ENCODE measurements around the gene CITED1.
"Not testable (repeated sequence)": the region's sequence is repeated elsewhere in the genome, so short reads cannot be mapped to it uniquely, and the experiment has no call there.

CITED1 gene, protein sequence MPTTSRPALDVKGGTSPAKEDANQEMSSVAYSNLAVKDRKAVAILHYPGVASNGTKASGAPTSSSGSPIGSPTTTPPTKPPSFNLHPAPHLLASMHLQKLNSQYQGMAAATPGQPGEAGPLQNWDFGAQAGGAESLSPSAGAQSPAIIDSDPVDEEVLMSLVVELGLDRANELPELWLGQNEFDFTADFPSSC

GRCh38 chrX:72305286-72306084 lies at the start of gene CITED1:
TSS of gene CITED1 (minus strand) at chrX:72305914. CDS start at chrX:72302869, 3,045 bp downstream.
- no peak for DNase-seq (ENCODE audit: low read depth in 2 of 2)

GRCh38 chrX:72352786-72353185 lies 47.1 kb upstream of the CITED1 start:
- DNase-seq (ENCODE audit: low read depth in 2 of 2) = no peak

DNA sequence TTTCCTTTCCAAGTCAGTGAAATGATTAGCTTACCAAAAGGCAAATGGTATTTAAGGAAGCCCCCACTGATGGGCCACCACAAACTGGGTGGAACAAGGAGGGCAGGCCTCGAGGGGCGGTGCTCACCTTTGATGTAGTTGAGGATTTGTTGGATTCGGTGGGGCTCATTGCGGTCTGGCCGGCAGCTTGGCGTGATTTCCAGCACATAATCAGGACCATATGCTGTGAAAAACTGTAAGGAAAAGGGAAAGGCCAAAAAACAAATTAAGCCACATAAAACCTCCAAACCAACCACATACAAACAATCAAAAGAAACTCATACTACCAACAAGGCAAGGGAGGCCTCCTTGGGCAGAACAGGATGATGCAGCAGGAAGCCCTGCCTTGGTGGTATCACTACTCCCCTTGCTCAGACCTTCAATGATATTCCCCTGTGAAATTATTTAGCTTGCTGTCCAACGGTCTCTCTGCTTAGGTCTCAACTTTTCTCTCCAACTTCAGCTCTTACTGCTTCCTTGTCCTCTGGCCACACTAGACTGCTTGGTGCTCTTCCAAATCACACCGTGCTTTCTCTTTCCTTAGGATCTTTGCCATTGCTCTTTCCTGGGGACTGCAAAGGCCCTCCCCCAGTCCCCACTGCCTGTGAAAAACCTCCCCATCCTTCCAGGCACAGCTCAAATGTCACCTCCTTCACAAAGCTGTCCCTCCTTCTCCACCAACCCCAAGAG lies 46.1 kb upstream of the CITED1 start:
- no peak for DNase-seq (ENCODE audit: low read depth in 2 of 2)

- DNase-seq (ENCODE audit: low read depth in 2 of 2) = no peak
Observed at GRCh38 chrX:72349190-72349589, 43.5 kb upstream of the CITED1 start.

DNA sequence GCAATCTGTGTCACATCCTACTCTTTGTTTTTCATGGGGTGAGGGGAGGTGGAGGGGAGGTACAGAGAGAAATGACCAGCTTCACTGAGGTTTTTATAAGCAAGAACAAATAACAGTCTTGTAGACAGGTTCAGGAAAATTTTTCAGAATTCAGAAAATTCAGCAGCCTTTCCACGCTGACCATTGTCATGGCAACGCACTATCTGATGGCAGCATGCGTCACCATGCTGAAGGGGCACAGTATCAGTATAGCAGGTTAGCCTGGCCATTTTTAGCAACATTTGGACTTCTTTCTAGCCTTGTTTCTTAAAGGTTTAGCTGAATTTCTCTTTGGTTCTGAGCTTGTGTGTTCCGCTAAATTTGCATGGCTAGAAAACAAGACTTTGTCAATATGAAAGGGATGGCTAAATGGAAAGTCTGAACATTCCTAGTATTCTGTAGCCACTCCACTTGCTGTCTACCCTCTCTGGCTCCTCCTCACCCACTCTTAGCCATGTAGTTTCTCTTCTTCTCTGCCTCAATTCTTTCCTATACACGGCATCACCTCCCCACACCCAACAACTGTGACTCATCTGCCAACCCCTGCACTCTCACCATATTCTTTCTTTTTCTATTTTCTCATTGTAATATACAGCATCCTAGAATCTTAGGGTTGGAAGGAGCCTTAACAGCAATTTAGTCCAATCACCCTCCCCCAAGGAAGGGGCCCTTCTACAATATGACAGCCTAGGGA lies 42.7 kb upstream of the CITED1 start:
- no peak for DNase-seq (ENCODE audit: low read depth in 2 of 2)

- DNase-seq (ENCODE audit: low read depth in 2 of 2) = no peak
Observed at GRCh38 chrX:72347366-72347765, 41.7 kb upstream of the CITED1 start.

DNA sequence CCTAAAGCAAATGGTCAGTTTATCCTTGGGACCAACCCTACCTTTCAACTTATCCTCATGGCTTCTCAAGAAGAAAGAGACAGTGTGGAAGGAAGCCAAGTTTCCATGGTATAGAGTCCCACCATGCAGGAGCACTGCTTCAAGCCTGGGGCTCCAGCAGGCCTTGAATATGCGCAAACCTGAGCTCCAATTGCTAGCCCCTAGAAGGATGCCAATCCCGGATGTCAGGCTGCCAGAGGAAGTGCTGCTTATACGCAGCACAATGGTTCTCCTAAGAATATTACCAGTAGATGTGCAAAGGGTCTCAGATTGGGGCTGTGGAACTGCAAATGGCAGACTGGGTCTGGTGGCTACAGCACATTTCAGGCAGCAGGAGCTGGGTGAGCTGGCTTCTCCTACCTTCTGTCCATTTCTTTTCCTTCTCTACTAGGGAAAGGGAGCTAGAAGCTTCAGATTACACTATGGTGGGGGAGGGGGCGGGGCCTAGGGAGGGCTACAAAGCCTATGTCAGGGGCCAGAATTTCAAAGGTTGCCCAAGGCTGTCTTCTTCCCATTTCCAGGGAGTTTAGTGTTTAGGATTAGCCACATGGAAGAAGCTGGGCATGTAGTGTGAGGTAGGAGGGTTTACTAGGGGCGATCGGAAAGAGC lies 40.7 kb upstream of the CITED1 start:
- DNase-seq (ENCODE audit: low read depth in 2 of 2) = no peak

GRCh38 chrX:72340626-72341025 lies 34.9 kb upstream of the CITED1 start:
- DNase-seq (ENCODE audit: low read depth in 2 of 2) = no peak

GRCh38 chrX:72340041-72340440 lies 34.3 kb upstream of the CITED1 start:
- no peak for DNase-seq (ENCODE audit: low read depth in 2 of 2)

DNA sequence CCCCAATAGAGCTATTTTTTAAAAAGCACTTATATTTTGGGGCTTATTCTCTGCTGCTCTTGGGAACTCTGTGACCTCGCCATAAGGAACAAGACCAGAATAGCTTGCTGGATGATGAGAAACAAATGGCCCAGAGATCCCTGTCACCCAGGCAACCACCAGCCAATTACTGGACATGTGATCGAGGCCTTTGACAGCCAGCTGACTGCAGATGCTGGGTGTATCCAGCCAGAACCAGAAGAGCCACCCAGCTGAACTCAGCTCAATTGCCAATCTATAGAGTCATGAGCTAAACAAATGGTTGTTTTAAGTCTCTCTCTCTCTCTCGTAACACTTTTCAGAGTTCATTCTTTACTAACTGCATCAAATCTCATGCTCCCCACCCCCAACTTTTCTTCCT lies 24.4 kb upstream of the CITED1 start:
- no peak for DNase-seq (ENCODE audit: low read depth in 2 of 2)

DNA sequence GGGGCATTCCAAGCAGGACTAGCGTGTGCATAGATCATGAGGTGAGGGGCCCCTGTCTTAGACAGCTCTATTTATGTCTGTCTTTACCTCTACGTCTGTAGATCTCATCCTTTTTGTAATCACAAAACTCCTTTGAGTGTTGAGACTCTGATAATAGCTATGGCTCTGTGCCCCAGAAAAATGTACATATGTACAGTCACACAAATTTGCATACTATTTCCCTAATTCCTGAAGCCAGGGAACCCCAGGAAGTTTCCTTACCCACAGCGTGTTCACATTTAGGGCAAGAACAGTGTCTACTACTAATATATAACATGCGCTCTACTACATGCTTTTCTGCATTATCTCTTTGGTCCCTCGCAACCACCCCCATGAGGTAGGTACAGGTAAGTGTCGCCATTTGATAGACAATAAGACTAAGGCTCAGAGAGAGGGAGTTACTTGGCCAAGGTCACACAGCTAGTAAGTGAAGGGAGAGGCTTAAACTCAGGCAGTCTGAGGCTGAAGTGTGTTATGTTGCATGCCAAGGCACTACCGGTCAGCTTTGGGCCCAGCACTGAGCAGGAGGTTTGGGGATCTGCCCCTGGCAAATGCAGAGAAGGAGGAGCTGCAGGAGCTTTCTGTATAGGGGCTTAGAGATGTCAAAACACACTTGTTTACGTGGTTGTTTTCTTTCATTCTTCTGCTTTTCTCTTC lies 21.0 kb upstream of the CITED1 start:
- DNase-seq (ENCODE audit: low read depth in 2 of 2) = no peak

- DNase-seq (ENCODE audit: low read depth in 2 of 2) = not testable (repeated sequence)
Observed at GRCh38 chrX:72319651-72320050, 13.9 kb upstream of the CITED1 start.

DNA sequence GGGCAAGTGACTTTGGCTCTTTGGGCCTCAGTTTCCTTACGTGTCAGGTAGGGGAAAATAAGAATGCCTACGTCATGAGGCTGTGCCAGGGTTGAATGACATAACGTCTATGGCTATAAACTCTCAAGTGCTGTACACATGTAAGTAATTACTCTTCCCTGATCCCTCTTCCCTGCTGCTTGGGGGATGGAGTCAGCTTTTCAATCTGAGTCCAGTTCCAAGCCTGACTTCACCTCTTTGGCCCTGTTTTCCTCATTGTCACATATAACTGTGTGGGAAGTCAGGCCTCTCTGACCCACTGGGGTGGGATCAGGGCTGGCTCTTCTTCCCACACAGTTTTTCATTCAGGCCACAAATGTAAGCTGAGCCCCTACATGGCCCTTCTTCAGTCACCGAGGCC lies 11.4 kb upstream of the CITED1 start:
- no peak for DNase-seq (ENCODE audit: low read depth in 2 of 2)

DNA sequence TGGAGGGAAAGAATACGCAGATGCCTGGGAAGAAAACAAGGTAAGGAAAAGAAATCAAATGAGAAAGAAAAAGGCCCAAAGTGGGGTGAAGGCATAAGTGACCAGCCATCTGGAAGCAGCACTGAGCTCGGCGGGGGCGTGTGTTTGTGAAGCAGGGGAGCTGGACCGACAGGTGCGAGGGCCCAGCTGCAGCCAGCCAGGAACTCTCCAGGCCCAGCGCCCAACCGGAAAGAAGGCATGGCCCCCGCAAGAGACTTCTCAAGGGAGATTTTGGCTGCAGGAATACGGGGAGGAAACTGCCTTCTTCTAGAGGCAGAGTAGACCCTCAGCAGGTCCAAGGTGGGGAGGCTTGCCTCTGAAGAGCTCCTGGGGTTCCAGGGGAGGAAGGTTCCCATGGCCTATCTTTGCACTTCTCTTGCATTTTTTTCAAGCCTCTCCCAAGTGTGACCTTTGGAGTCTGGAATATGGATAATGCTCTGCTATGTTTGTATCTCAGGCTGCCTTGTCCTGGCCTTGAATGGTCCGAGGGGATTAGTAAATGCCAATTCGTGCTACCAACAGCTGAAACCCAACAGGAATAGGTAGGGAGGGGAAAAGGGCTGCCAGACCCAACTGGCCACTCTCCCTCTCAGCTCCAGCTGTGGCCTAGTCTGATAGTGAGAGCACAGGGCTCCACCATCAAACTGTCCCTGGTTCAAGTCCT lies 10.8 kb upstream of the CITED1 start:
- DNase-seq (ENCODE audit: low read depth in 2 of 2) = no peak

- no peak for DNase-seq (ENCODE audit: low read depth in 2 of 2)
Observed at GRCh38 chrX:72314881-72315280, 9.2 kb upstream of the CITED1 start.

DNA sequence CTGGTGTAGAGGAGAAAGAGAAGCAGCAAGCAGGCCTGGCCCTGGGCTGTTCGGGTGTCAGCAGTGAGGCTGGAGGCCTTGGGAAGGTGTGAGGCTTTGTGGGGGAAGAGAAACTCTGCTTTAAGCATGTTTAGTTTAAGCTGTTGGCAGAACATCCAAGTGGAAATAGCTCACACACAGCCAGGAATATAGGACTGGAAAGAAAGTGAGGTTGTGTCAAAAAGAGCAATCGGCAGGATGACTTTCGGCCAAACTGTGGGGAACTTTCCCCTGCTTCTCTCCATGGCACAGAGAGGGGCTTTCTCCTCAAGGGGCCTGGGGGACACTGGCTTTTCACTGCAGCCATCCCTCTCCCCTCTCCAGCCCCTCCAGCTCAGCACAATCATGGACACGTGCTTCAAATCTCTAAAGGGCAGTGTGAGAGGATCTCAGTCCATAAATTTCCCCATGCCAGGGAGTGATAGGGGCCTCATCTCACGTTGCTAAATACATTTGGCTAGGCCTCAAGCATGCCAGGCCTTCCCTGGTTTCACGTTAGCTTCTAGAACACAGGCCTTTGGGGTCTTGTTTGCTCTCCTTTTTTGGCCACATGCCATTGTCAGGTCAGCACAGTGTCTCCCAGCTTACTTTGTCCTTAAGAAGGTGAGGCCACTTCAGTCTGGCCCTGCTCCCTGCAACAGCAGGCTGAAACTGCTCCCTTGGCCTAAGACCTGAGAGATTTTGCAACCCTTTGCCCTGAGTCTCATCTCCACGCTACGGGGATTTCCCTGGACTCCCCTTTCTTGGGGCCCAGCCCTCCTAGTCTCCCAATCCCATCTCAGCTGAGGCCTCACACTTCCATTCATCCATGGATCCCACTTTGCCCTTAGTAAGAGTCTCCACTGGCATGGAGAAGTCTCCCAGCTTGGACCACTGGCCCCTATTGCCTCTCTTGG lies 8.3 kb upstream of the CITED1 start:
- no peak for DNase-seq (ENCODE audit: low read depth in 2 of 2)

GRCh38 chrX:72312311-72312940 lies 6.7 kb upstream of the CITED1 start:
- no peak for DNase-seq (ENCODE audit: low read depth in 2 of 2)

DNA sequence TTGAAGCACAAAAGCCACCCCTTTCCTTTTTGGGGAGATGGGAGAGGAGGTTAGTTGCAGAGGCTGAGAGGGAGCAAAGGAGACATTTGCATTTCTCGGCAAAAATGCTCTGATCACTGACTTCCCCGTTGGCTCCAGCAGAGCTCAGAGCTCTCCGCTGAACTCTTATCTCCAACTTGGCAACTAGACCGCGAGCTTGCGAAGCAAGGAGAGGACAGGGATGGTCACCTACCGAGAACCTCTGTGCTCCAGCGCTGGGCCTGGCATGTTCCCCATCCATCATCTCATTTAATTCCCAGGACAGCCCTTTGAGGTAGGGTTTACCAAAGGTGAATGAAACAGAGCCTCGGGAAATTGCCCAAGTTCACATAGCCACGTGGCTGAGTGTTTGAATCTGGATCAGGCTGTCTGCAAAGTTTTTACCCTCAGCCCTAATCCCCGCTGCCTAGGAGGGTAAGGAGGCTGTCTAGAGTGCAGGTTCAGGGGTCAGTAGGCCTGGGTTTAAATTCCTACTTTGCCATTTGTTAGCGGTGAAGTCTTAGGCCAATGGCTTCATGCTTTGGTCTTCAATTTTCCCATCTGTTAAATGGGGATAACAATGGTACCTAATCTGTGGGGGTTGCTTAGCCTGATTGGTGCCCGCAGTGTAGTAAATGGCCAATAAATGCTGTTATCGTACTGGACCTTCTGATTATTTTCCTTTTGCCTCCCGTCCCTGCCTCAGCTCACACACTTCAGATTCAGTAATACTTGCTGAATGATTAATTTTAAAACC lies 3.8 kb upstream of the CITED1 start:
- no peak for DNase-seq (ENCODE audit: low read depth in 2 of 2)

All from stimulated activated CD8-positive, alpha-beta memory T cell treated with anti-CD3 and anti-CD28 coated beads, Interleukin-7, amount 100 ng/mL, for 4 hours (primary cell).